HepG2 (cell line): Measurements from ENCODE around the gene TCEA3. TPM values are rescaled to one million over a fixed set of nuclear protein-coding genes. Genes with fewer than 3 reads are reported as not detected.
A peak's percentile ranks its signal among the peaks of the same experiment; 100 is the strongest.

ENCODE experiments used
- ATAC-seq: fragments of 200-7000 bp; cut with Tn5 transposase; 3 replicates; pipeline ENCODE4 v1.9.1; 2020; ENCODE audit warnings: mild to moderate bottlenecking, moderate library complexity
- BruUV-seq: library from RNA; stranded (reverse); fragments of 400-500 nt; replicated peaks from 2 replicates; lab custom pipeline; 2021; lab: Mats Ljungman, UMichigan
- CTCF ChIA-PET: fragments of 300-600 bp; formaldehyde crosslinking; extraction: SDS; loops from one replicate; lab custom pipeline; 2021; ENCODE audit warnings: low total read pairs, inconsistent platforms, low intra/inter-chr PET ratio; lab: Yijun Ruan, JAX
- POLR2A ChIA-PET: fragments of 350-600 bp; sonication (Branson Sonifier 250); formaldehyde crosslinking; loops from one replicate; lab custom pipeline; 2020; ENCODE audit warnings: antibody characterized with exemption, inconsistent platforms; lab: Yijun Ruan, JAX
- DNase-seq: peaks from one replicate; pipeline ENCODE4 v3.0.0-alpha.2; 2015; ENCODE audit warnings: low spot score
- FAIRE-seq: peaks from 3 replicates; lab custom pipeline; 2011; peaks lifted over from hg19 to GRCh38; lab: Jason Lieb, UNC
- H2AFZ ChIP-seq: one replicate; pipeline ENCODE4 v1.6.1; 2011; ENCODE audit warnings: low read length, inconsistent platforms
- H3K27ac ChIP-seq: fragments of 300-600 bp; 3 replicates; pipeline ENCODE4 v1.8.0; 2011; ENCODE audit warnings: mixed run types, mild to moderate bottlenecking, mixed read lengths, low read length, inconsistent platforms; ENCODE audit not compliant: insufficient read depth; ENCODE audit errors: extremely low read length
- H3K27me3 ChIP-seq, 2 experiments: fragments of 200-600 bp in 1 of 2; 2 replicates in 1 of 2; 3 replicates in 1 of 2; pipeline versions ENCODE4 v1.6.0 to v1.8.0; 2011; ENCODE audit warnings: low read length in 2 of 2, mild to moderate bottlenecking in 2 of 2, moderate library complexity in 2 of 2, inconsistent platforms in 1 of 2; ENCODE audit not compliant: insufficient read depth in 2 of 2, control insufficient read depth in 1 of 2
- H3K36me3 ChIP-seq, 2 experiments: fragments of 200-600 bp in 1 of 2; replicated peaks in 1 of 2; 2 replicates in 1 of 2; 3 replicates in 1 of 2; pipeline versions ENCODE4 v1.5.1 to v1.8.0; 2011; ENCODE audit warnings: low read length in 2 of 2, inconsistent platforms in 1 of 2; ENCODE audit not compliant: insufficient read depth in 2 of 2, control insufficient read depth in 1 of 2
- H3K4me1 ChIP-seq: 2 replicates; pipeline ENCODE4 v1.5.1; 2012; ENCODE audit warnings: low read length, inconsistent platforms; ENCODE audit not compliant: insufficient read depth
- H3K4me2 ChIP-seq: 2 replicates; pipeline ENCODE4 v1.6.0; 2011; ENCODE audit warnings: low read depth, low read length, inconsistent platforms
- H3K4me3 ChIP-seq, 3 experiments: fragments of 200-600 bp in 1 of 3; sonication (generic), shearing (Covaris generic) in 1 of 3; replicated peaks in 1 of 3; 2 replicates each; pipeline ENCODE4 v1.5.1; 2011 to 2016; ENCODE audit warnings: low read length in 3 of 3, inconsistent platforms in 2 of 3, low read depth in 2 of 3, mild to moderate bottlenecking in 2 of 3, control low read depth in 1 of 3, mixed read lengths in 1 of 3; ENCODE audit not compliant: insufficient read depth in 1 of 3
- H3K79me2 ChIP-seq: one replicate; pipeline ENCODE4 v1.6.1; 2011; ENCODE audit warnings: low read length, inconsistent platforms; ENCODE audit not compliant: insufficient read depth
- H3K9ac ChIP-seq: 2 replicates; pipeline ENCODE4 v1.6.0; 2011; ENCODE audit warnings: mild to moderate bottlenecking, low read depth, low read length, inconsistent platforms; ENCODE audit not compliant: insufficient read depth
- H3K9me3 ChIP-seq: 2 replicates; pipeline ENCODE4 v1.5.1; 2012; ENCODE audit warnings: mild to moderate bottlenecking, low read length
- H4K20me1 ChIP-seq: 2 replicates; pipeline ENCODE4 v1.6.0; 2011; ENCODE audit warnings: inconsistent platforms, mild to moderate bottlenecking, low read length, moderate library complexity; ENCODE audit not compliant: insufficient read depth
- FOXC1 ChIP-seq: sonication (generic); formaldehyde crosslinking; IDR thresholded peaks from 2 replicates; pipeline ENCODE4 v1.8.0; 2022; ENCODE audit warnings: mild to moderate bottlenecking, missing genetic modification reagents, borderline replicate concordance
- KDM3A ChIP-seq: IDR thresholded peaks from 2 replicates; pipeline ENCODE4 v1.6.1; 2018; ENCODE audit warnings: low read depth, missing compliant biosample characterization
- TBX2 ChIP-seq: sonication (generic); formaldehyde crosslinking; IDR thresholded peaks from 2 replicates; pipeline ENCODE4 v1.5.0; 2020; ENCODE audit warnings: missing genetic modification reagents, mild to moderate bottlenecking, borderline replicate concordance
- ZBTB20 ChIP-seq: sonication (generic); formaldehyde crosslinking; IDR thresholded peaks from 2 replicates; pipeline ENCODE4 v1.8.1; 2023; ENCODE audit warnings: missing genetic modification reagents, low read depth, mild to moderate bottlenecking, borderline replicate concordance
- ZNF552 ChIP-seq: sonication (generic); formaldehyde crosslinking; IDR thresholded peaks from 2 replicates; pipeline ENCODE4 v1.9.0; 2022; ENCODE audit warnings: missing genetic modification reagents, mild to moderate bottlenecking, borderline replicate concordance
- ZNF597 ChIP-seq: sonication (generic); formaldehyde crosslinking; IDR thresholded peaks from 2 replicates; pipeline ENCODE4 v1.5.0; 2020; ENCODE audit warnings: missing genetic modification reagents
- WGBS: methylation state at CpG from one replicate; pipeline ENCODE4 v1.1.6; 2017; ENCODE audit warnings: low lambda C conversion rate; 5-methylcytosine and 5-hydroxymethylcytosine counted together
- in situ Hi-C: cut with HindIII; loops from 2 replicates; pipeline ENCODE4 v1.10.0; 2017; ENCODE audit warnings: low pct_unique_long_range_greater_than_20kb; ENCODE audit not compliant: extremely low pct_ligation_motif_present
- intact Hi-C: fragments of 100-400 bp; cut with micrococcal nuclease; formaldehyde crosslinking; loops from one replicate; pipeline ENCODE4 v1.10.0; 2022; ENCODE audit not compliant: unreplicated experiment
- polyA plus RNA-seq, 8 experiments: library from polyadenylated mRNA; depleted of rRNA in 3 of 8; stranded (reverse) in 7 of 8; unstranded in 1 of 8; fragments of >200 nt; fragmentation: Illumina TruSeq in 4 of 8; extraction: Trizol in 4 of 8; gene quantifications; 2 replicates each; pipeline versions ENCODE4 v1.2.1 to v1.2.3, GENCODE V29; 2011 to 2016; ENCODE audit warnings: low read depth in 4 of 8, missing spikeins in 1 of 8, mixed read lengths in 1 of 8; ENCODE audit not compliant: insufficient read depth in 1 of 8
- total RNA-seq, 5 experiments: library from RNA; depleted of rRNA; stranded (reverse); fragments of >200 nt; fragmentation: Illumina TruSeq; extraction: Trizol; gene quantifications; 2 replicates each; pipeline ENCODE4 v1.2.3, GENCODE V29; 2016; ENCODE audit warnings: low read depth in 1 of 5
- TF ChIP-seq, protein P1 (sequence below): sonication (generic); formaldehyde crosslinking; IDR thresholded peaks from 2 replicates; pipeline ENCODE4 v1.8.0; 2022; ENCODE audit warnings: mild to moderate bottlenecking, missing genetic modification reagents, moderate library complexity

The TCEA3 gene
- total and polyA plus RNA-seq, 2 of the 13 experiments (the other 11 are each of a cell fraction or from before 2014, with no cell fraction given), result 55.5 to 84.6 TPM

GRCh38 chr1:23383577-23384311 lies 40.8 kb downstream of the TCEA3 start:
- 99% methylated on average over 8 of the region's 8 CpGs for WGBS
- no peak overlapping the region for H2AFZ ChIP-seq
- POLR2A ChIA-PET, result interaction anchor here (1.4 kb wide), 1 partner anchor 39 kb away, joined by 5 read pairs; the partner anchor contains the start of gene HNRNPR
- no peaks in the 10 kb centered on the region for H3K27me3 ChIP-seq
- ATAC-seq (no peak), FAIRE-seq (no peak), DNase-seq (no peak)
- H4K20me1 ChIP-seq, result no peaks in the 10 kb centered on the region
- no peak overlapping the region for H3K4me2 ChIP-seq
- TSS peak; percentile 30 for BruUV-seq
- no peaks in the 10 kb centered on the region for H3K9me3 ChIP-seq
- intact Hi-C loops (no loop called here), in situ Hi-C loops (no loop called here)
- no peak overlapping the region for H3K27ac ChIP-seq
- CTCF ChIA-PET, result no interaction called here
- H3K4me3 ChIP-seq, result no peak overlapping the region
- no peak overlapping the region for H3K9ac ChIP-seq
- H3K4me1 ChIP-seq, result peaks cover 14% of the 10 kb centered on the region
- H3K36me3 ChIP-seq, result peaks cover 12 to 28% of the 10 kb centered on the region in 2 experiments; a peak in 4 of 5 replicates
- TF ChIP-seq ZNF552 (CRISPR knock-in tag) (no peak), KDM3A (CRISPR knock-in tag) (no peak), FOXC1 (CRISPR knock-in tag) (no peak), ZNF597 (CRISPR knock-in tag) (no peak), ZBTB20 (CRISPR knock-in tag) (no peak), TBX2 (CRISPR knock-in tag) (no peak)
- TF ChIP-seq, protein P1, sequence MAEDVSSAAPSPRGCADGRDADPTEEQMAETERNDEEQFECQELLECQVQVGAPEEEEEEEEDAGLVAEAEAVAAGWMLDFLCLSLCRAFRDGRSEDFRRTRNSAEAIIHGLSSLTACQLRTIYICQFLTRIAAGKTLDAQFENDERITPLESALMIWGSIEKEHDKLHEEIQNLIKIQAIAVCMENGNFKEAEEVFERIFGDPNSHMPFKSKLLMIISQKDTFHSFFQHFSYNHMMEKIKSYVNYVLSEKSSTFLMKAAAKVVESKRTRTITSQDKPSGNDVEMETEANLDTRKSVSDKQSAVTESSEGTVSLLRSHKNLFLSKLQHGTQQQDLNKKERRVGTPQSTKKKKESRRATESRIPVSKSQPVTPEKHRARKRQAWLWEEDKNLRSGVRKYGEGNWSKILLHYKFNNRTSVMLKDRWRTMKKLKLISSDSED (CRISPR knock-in tag), result no peak
- H3K79me2 ChIP-seq, result no peaks in the 10 kb centered on the region
